Activated CD4-positive, alpha-beta T cell treated with anti-CD3 and anti-CD28 coated beads, Interleukin-2, amount 50 U/mL, for 16 hours (primary cell): Measurements from ENCODE around the gene KLHDC7B.

Source experiments
- DNase-seq: peaks from one replicate; pipeline ENCODE4 v3.0.0-alpha.2; 2020

Gene KLHDC7B

DNA sequence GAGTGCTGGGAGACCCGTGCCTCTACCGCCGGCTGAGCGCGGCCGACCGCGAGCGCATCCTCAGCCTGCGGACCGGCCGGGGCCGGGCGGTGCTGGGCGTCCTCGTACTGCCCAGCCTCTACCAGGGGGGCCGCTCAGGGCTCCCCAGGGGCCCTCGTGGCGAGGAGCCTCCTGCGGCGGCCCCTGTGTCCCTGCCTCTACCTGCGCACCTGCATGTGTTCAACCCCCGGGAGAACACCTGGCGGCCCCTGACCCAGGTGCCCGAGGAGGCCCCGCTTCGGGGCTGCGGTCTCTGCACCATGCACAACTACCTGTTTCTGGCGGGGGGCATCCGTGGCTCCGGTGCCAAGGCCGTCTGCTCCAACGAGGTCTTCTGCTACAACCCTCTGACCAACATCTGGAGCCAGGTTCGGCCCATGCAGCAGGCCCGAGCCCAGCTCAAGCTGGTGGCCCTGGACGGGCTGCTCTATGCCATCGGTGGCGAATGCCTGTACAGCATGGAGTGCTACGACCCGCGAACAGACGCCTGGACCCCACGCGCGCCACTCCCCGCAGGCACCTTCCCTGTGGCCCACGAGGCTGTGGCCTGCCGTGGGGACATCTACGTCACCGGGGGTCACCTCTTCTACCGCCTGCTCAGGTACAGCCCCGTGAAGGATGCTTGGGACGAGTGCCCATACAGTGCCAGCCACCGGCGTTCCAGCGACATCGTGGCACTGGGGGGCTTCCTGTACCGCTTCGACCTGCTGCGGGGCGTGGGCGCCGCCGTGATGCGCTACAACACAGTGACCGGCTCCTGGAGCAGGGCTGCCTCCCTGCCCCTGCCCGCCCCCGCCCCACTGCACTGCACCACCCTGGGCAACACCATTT lies 3.5 kb downstream of the KLHDC7B start:
- DNase-seq, result no peak

DNA sequence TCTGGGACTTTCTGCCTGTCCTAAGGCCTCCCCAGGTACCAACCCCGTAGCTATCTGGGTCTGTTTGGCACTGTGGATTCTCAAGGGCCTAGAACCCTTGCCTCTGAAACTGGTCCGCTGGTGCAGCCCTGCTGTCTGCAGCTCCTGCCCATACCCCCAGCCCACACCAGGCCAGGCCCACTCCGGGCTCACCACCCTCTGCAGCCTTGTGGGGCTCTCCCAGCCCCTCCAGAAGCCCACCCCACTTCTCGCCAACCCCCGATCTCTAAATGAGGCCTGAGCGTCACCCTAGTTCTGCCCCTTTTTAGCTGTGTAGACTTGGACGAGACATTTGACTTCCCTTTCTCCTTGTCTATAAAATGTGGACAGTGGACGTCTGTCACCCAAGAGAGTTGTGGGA lies 4.7 kb downstream of the KLHDC7B start:
- no peak for DNase-seq

DNA sequence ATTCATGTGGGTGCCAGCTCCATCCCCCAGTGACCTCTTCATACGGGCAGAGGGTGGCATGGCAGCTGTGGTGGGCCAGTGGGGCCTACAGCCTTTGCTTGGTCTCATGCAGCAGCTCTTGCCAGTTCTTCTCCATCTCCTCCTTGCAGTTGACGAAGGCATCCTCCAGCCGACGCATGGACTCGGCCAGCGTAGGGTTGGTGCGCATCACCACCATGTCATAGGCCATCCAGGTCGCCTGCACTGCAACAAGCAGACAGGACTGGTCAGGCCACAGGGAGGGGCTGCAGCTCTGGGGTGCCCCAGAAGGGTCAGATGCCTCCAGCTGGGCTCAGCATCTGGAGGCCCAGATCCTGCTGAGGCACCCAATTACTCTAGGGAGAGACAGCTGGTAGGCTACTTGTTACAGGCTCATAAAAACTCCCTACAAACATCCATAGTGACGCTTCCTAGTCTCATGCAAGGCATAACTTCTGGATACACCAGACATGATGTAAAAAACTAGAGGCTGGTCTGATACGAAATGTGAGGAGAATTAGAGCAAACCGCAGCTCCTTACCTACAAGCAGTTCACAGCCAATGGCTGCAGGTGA lies 5.6 kb downstream of the KLHDC7B start:
- no peak for DNase-seq

- DNase-seq, result no peak
Observed at GRCh38 chr22:50553310-50553709, 7.6 kb downstream of the KLHDC7B start.

- DNase-seq, result no peak
Observed at GRCh38 chr22:50556703-50557102, 11.0 kb downstream of the KLHDC7B start.

DNA sequence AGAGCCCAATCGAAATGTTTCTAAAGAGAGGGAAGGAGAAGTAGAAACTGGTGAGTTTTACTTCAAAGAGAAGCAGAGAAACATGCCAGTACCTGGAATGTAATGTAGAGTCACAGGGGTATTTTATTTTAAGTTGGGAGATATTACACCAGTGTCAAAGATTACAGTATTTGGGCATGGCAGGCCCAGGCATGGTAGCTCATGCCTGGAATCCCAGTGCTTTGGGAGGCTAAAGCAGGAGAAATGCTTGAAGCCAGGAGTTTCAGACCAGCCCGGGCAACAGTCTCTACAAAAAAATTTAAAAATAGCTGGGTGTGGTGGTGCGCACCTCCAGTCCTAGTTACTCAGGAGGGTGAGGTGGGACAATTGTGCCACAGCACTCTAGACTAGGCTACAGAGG lies 14.3 kb downstream of the KLHDC7B start:
- DNase-seq, result no peak

- no peak for DNase-seq
Observed at GRCh38 chr22:50561401-50562358, 16.0 kb downstream of the KLHDC7B start.

DNA sequence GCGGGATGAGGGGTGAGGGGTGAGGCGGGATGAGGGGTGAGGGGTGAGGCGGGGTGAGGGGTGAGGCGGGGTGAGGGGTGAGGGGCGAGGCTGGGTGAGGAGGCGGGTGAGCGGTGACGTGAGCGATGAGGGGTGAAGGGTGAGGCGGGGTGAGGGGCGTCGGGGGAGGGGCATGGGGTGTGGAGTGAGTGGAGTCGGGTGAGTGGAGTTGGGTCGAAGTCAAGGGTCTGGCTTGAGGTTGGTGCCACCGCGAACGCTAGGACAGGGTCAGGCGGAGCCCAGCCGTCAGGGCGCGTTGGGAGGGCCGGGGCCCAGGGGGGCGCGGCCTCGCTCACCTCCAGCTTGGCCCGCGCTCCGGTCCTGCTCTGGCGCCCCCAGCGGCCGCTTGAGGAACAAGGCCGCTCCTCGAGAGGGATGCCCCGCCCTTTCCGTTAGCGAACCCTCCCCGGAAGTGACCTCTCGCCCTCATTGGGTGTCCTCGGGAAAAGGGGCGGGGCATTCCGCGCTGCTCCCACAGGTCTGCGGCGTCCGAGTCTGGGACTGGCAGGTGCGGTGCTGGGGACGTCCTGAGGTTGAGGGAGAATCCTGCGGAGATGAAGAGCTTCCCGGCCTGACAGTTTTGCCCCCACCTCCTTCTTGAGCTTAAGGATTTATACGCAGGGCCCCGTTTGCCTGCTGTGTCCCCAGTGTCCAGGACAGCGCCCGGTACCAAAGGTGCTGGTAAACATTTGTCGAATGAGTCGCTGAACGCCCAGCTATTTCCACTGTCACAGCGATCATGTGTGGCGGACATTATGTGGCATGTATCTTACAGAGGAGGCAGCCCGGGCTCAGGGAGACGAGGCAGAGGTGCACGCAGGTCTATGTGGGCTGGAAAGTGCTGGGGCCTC lies 17.1 kb downstream of the KLHDC7B start, which contains the start of gene SYCE3:
TSS of gene SYCE3 (minus strand) at position 397 of the 890 bp plus-strand sequence. CDS start 6,514 bp downstream, outside the sequence.
- DNase-seq, result peak; percentile 98

DNA sequence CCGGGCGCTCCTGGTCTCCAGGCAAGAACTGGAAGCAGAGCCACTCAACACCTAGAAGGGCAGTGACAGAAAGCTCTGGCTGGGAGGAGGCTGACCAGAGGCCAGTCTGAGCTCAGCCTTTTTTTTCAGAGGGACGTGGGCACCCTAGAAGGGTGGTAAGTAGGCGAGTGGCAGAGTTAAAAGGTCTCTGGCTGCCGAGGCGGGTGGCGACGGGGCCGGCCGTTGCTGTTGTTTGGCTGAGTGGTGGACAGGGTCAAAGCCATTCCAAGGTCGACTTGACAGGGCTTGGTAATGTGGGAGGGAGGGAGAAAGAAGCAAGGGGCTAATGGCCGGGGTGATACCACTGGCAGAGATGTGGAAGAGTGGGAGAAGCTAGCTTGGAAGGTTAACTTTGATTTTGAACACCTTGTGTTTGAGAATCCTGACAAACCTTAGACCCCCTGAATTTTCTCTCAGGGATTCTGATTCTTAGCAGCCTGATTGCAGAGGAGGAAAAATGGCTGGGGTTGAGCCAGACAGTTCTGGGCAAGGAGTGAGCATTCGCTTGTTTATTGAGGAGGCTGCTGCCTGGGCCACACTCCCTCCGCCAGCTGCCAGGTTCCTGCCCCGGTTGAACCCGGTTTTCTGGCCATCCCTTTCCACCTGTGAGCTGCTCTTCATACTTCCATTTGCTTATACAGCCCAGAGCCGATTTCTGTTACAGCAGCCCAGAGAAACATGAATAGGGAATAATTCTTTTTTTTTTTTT lies 17.9 kb downstream of the KLHDC7B start:
- DNase-seq, result no peak

DNA sequence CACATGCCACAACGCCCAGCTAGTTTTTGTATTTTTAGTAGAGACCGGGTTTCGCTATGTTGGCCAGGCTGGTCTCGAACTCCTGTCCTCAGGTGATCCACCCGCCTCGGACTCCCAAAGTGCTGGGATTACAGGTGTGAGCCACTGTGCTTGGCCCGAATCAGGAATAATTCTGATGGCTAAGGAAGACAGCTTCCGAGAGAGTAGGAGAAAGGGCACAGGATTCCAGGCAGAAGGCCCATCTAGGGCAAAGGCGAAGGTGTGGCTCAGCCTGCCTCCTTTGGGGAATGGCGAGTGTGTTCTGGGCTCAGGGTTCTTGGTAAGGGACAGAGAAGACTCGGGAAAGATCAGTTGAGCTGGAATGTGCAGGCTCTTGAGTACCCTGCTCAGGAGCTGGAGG lies 18.6 kb downstream of the KLHDC7B start:
- no peak for DNase-seq

DNA sequence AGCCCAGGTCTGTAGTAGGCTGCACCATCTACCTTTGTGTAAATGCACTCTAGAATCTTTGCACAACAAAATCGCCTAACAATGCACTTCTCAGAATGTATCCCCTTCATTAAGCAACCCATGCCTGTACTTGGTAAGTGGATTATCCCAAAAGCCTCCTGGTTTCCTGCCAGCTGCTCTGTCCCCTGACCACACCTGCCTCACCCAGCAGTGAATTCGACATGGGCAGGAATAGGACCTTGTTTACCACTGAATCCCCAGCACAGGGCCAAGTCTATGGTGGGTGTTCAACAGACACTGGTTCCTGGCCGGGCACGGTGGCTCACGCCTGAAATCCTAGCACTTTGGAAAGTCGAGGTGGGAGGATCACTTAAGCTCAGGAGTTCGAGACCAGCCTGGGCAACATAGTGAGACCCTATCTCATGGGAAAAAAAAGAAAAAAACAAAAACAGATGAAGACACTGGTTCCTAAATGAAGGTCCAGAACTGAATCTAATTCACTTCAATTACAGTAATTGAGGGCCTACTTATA lies 22.1 kb downstream of the KLHDC7B start:
- DNase-seq, result no peak

GRCh38 chr22:50568626-50569025 lies 22.9 kb downstream of the KLHDC7B start:
- no peak for DNase-seq

DNA sequence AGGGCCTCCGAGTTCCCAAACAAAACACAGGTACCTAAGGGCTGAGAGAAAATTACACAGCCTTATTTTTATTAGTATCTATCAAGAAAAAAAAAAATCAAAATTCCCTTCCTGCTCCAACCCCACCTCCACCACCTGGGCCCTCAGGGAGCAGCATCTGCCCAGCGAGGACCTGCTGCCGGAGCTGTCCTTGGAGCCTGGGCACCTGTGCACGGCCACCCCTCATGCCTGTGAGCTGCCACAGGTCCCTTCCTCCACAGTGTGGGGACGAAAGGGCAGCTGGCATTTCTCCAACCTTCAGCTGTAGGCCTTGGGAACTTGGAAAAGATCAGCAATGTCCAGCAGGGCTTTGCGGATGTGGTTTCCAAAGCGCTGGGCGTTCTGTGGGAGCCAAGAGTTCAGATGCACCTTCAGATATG lies 23.4 kb downstream of the KLHDC7B start:
- DNase-seq, result no peak

DNA sequence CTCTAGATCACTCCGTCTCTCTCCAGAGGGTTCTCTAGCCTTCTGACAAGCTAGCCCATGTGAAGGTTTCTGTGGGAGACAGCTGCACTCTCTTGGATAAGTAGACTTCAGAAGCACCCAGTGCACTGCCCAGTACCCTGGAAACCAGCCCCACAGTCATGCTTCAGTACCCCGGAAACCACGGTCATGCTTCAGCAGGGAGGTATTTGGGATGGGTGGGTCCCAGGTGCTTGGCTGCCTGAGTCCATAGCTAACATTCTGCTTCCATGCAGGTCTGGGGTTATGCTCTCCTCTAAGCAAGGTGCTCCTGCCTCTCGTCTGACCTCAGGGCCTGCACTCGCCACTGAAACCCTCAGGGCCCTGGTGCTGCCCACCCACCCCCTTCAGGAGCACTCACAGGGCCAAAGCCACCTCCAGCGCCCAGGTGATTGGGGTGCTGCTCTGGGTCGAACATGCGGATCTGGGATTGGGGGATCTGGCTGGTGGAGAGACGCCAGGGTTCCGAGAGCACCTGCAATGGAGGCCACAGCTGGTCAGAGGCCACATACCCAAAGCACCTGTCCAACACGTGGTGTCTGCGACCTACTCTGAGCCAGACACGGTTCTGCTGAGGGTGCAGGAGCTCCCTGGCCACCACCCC lies 24.3 kb downstream of the KLHDC7B start:
- no peak for DNase-seq

GRCh38 chr22:50570861-50571260 lies 25.2 kb downstream of the KLHDC7B start:
- no peak for DNase-seq

GRCh38 chr22:50571264-50572175 lies 25.8 kb downstream of the KLHDC7B start:
- no peak for DNase-seq

DNA sequence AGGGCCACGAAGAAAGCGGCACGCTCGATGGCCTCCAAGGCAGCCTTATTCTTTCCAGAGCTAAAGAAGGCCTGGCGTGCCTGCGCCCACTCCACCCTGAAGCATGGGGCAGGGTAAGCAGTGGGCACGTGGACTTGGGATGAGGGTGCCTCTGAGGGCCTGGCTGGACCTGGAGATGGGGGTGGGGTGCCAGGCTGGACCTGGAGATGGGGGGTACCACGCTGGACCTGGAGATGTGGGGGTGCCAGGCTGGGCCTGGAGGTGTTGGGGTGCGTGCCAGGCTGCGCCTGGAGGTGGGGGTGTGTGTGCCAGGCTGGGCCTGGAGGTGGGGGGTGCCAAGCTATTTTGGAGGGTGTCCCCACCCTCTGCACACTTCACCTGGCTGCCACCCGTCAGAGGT lies 27.3 kb downstream of the KLHDC7B start:
- DNase-seq, result no peak

DNA sequence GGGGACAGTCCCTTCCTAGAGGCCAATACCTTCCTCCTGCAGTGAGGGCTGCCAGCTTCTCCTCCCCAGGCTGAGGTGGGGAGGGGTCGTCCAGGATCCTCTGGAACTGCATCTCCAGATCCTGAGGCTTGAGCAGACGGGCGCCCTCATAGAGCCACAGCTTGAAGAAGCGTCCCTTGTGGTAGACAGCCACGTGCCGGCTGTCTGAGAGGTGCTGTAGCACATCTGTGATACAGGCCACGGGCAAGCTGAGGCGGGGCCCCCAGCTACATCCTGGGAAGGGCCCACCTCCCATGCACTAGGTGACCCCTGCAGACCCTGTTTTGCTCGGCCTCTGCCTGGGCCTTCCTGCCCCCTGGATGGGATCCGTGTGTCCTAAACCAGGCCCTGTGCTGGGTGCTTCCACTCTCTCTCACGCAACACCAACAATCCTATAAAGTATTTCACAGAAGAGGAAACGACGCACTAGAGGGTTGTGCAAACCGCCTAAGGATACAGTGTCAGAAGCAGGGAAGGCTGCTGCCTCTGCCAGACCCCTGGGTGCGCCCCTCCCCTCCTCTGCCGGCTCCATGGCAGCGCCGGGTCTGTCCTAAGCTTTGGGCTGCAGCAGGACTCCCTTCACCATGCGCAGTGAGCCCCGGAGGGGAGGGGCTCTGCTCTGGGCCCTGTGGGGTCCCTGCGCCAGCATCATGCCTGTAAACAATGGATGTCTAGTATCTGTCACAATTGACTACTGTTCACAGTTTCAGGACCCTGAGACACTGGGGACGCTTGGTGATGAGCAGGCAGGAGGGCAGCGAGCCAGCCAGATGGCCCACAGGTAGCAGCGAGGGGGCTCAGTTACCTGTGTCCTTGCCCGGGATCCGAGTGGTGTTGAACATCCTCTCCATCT lies 28.0 kb downstream of the KLHDC7B start:
- no peak for DNase-seq
